Fibroblast of skin of right biceps (primary cell): ENCODE data around the gene PDX1.

Source experiments
- DNase-seq: peaks from one replicate; pipeline ENCODE4 v3.0.0-alpha.2; 2013

PDX1 gene

DNA sequence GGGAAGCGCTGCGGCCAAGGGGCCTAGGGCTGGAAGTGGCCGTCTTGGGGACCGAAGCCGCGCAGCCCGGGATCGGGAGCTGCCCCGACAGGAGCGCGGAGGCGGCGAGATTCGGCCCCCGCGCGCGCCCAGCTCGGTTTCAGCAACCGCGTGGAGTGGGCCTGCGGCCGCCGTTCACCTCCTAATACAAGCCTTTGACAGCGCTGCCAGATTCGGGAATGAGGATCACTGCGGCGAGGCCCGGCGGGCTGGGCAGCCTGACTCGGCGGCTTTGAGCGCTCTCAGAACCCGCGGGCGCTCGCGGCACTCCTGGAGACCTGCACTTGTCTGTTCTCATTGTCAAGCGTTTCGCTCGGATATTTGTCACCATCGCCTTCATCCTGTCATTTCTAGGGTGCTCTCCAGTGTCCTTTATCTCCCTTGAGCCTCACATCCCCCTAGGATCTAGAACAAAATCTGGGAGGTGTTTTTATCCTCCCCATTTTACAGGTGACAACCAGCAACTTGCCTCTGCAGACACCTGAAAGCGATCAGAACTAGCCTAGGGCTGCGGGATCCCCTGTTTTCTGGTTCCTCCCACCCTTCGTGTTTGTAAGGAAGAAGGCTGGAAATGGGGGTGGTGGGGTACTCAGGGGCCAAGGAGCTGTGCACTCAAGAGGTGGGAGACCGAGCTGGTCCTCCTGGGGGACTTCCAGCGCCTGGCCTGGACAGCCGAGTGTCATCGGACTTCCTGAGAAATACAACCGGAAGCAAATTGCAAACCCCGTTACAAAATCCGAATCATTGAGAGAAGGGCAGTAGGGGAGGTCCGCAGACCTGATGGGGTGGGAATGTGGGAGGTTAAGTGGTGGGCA is 50.8 kb downstream of the PDX1 start:
- DNase-seq: no peak

DNA sequence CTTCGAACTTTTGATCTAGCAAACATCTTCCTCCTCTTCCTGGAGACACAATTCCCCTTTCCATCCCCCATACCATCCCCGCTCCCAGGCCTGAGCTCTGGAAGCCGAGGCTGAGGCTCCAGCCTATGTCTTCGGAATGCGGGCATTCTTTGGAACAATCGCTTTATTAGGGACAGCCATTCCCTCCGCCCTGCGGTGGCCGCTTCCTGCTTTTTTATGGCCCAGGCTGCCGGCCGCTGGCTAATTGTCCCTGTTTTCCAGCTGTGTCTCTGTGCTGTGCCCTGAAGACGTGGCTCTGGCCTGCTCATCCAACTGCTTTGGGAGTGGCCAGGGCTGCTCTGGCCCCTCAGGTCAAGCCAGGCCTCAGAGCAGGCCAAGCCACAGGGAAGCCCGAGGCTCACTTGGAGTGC is 51.4 kb downstream of the PDX1 start:
- no peak for DNase-seq

DNA sequence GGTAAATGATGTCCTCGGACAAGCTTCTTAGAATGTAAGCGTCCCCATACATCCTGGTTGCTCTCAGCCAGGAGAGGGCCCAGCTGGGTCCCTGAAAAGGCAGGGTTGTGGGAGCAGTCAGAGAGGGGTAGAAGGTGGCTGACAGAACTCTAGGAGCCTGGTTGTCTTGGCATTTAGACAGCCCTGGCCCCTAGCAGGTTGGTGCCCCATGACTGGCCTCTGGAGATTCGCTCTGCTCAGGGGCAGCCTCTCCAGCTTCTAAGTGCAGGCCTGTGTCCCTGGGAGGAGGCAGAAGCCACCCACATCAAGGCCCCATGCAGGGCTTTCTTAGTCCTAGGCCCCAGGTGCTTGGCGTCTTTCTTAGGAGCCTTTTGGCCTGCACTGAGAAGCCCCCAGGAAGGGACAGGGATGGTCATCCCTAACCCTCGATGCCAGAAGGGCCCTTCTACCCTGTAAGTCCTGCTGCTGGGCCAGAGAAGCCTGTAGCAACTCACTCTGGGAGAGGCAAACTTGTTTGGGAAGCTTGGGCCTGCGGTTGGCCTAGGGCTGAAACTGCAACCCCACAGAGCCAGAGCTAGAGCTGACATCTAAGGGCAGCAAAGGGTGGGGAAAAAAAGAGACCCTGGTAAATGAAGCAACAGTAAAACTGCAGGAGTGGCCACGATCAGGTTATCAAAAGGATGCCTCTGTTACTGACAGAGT is 52.1 kb downstream of the PDX1 start:
- no peak for DNase-seq

DNA sequence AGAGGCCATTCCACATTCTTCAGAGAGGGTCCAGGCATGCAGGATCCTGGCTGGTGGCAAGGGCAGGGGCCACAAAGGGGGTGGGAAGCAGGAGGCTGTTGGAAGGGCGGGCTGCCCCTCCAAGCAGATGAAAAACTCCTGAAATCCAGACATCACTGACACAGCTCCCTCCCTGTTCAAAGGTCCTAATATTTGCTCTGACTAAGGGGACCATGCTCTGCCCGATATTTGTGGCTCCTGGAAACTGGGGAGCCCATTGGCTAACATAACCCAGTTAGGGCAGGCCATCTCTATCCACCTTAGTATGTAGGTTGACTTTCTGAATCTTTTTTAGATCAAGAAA is 52.6 kb downstream of the PDX1 start:
- no peak for DNase-seq

DNA sequence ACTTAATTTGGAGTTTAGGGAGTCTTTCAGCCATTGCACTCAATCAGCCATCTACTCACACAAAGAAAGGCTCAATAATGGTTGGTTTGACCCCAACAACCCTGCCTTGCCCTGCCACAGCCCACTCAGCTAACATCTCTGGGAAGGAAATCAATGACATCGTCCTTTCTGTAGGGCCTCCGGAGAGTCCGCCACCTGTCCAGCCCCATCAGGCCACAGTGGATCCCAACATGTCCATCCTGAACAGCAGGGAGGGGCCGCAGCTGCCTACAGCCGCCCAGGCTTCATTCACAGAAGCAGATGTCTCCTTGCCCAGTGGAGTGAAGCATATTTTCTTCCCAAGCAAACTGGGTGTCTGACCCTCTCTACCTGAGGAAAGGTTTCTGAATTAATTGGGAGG is 53.5 kb downstream of the PDX1 start:
- no peak for DNase-seq

DNA sequence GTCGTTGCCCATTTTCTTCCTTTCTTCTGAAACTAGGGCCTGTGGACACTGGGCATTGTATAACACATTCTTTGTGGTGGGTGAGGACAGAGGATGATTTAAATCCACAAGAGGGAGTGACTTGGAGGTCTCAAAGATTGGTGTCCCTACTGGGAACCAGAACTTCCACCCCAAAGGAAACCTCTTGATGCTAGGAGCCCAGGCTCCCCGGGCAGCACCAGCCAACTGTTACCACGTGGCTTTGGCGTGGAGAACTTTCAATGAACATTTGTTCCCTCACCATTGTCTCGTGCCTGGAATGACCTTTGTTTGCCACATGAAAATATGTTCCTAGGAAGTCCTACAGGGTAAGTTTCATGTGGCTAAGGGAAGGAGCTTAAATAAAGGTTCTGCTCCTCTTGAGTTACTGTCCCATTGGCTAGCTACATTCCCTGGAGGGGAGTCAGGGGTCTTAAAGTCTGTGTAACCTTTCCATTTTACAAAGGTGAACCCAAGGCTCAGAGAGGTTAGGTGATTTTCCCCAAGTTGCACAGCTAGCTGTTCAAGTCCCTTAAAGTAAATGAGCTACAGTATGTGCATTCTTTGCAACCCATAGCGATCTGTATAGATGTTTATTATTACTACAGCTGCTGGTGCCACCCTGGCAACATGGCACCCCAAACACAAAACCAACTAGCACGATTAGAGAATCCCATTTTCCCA is 54.3 kb downstream of the PDX1 start:
- DNase-seq: no peak
